Natural killer cell (primary cell): Measurements from ENCODE around the gene CAMTA1. TPM values are rescaled to one million over a fixed set of nuclear protein-coding genes. Genes with fewer than 3 reads are reported as not detected.

Experiments
- ATAC-seq, 3 donors: fragments of 150-1000 bp in 2 of 3; fragments of 200-7000 bp in 1 of 3; cut with Tn5 transposase; 1 replicate in 1 of 3; 2 replicates in 2 of 3; pipeline ENCODE4 v1.10.0; 2021; ENCODE audit warnings: mild to moderate bottlenecking in 2 of 3, moderate library complexity in 2 of 3
- DNase-seq, 2 donors: peaks; one replicate each; pipeline versions ENCODE4 v3.0.0 to v3.0.0-alpha.2; 2013 to 2021; ENCODE audit warnings: mixed read lengths in 1 of 2
- H3K27ac ChIP-seq: one replicate; pipeline ENCODE4 v1.5.1; 2013; ENCODE audit warnings: mild to moderate bottlenecking, low read length
- H3K27me3 ChIP-seq: one replicate; pipeline ENCODE4 v1.6.1; 2013; ENCODE audit warnings: low read length; ENCODE audit not compliant: control insufficient read depth, insufficient read depth
- H3K36me3 ChIP-seq: one replicate; pipeline ENCODE4 v1.6.1; 2013; ENCODE audit warnings: low read length; ENCODE audit not compliant: control insufficient read depth, insufficient read depth
- H3K4me1 ChIP-seq: one replicate; pipeline ENCODE4 v1.6.1; 2013; ENCODE audit warnings: low read length; ENCODE audit not compliant: control insufficient read depth, insufficient read depth
- H3K4me3 ChIP-seq: one replicate; pipeline ENCODE4 v1.5.1; 2013; ENCODE audit warnings: low read length
- H3K9me3 ChIP-seq: one replicate; pipeline ENCODE4 v1.6.1; 2013; ENCODE audit warnings: low read length; ENCODE audit not compliant: control insufficient read depth, insufficient read depth
- H3K27ac Mint-ChIP-seq, 2 donors: one replicate each; pipeline ENCODE4 v1.8.0; 2022; ENCODE audit warnings: mild to moderate bottlenecking in 2 of 2, mixed read lengths in 2 of 2, moderate library complexity in 1 of 2
- H3K27me3 Mint-ChIP-seq, 2 donors: one replicate each; pipeline ENCODE4 v1.8.0; 2022; ENCODE audit warnings: low read depth in 2 of 2, mixed read lengths in 2 of 2
- H3K36me3 Mint-ChIP-seq: one replicate; pipeline ENCODE4 v1.8.0; 2022; ENCODE audit warnings: mixed read lengths
- H3K4me1 Mint-ChIP-seq, 2 donors: one replicate each; pipeline ENCODE4 v1.8.0; 2022; ENCODE audit warnings: mixed read lengths in 2 of 2
- H3K4me3 Mint-ChIP-seq: one replicate; pipeline ENCODE4 v1.8.0; 2022; ENCODE audit warnings: mild to moderate bottlenecking, moderate library complexity, mixed read lengths
- H3K9me3 Mint-ChIP-seq, 2 donors: one replicate each; pipeline ENCODE4 v1.8.0; 2022; ENCODE audit warnings: mixed read lengths in 2 of 2
- WGBS: methylation state at CpG from one replicate; pipeline ENCODE4 v1.1.7; 2013; ENCODE audit warnings: missing lambda C conversion rate; ENCODE audit not compliant: insufficient coverage; 5-methylcytosine and 5-hydroxymethylcytosine counted together
- intact Hi-C: fragments of 100-400 bp; cut with micrococcal nuclease; formaldehyde crosslinking; loops from one replicate; pipeline ENCODE4 v1.14.2; 2022
- total RNA-seq, 4 donors: library from RNA; stranded (reverse); fragments of 120-200 nt in 1 of 4; gene quantifications; one replicate each; pipeline versions ENCODE4 v1.2.3 to v1.2.4, GENCODE V29; 2013 to 2022
- TF ChIP-seq, protein P1 (sequence below): fragments of 200-600 bp; IDR thresholded peaks from one replicate; pipeline ENCODE4 v1.8.0; 2022; ENCODE audit warnings: antibody characterized with exemption

The CAMTA1 gene
- total RNA-seq, 3 donors from 2014 or later (not counting 1 experiment from before 2014, with no cell fraction given), result 40.6 to 53.3 (median 44.9) TPM

DNA sequence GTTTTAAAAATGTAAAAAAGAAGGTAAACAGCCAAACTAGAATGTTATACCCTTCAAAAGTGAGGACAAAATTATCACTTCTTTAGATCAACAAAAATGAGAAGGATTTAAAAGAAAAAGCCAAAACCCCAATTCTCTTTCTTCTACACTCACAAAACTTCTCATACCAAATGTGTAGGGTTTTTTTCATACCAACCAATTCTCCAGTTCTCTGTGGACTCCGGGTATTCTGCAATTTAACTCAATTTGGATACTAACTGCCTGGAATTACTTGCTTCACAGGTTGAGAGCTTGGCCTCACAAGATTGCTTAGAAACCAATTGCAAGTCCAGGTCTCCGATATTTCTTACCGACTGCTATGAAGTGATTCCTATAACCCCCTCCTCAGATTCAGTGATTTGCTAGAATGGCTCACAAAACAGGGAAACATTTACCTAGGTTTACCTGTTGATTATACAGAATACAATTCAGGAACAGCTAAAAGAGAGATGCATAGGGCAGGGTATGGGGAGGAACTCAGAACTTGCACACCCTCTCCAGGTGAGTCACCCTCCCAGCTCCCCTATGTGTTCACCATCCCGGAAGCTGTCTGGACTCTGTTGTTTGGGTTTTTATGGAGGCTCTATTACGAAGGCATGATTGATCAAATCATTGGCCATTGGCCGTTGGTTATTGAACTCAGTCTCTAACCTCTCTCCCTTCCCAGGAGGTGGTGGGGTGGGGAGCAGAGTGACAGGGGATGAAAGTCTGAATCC is 67.1 kb downstream of the CAMTA1 start:
- ATAC-seq (no peak), DNase-seq (no peak)
- Histone ChIP-seq H3K27me3 (no peaks in the 10 kb centered on the region), H3K9me3 (no peaks in the 10 kb centered on the region), H3K27ac (no peak overlapping the region), H3K36me3 (peaks cover 5% of the 10 kb centered on the region), H3K4me1 (no peaks in the 10 kb centered on the region), H3K4me3 (no peak overlapping the region)
- TF ChIP-seq, protein P1, sequence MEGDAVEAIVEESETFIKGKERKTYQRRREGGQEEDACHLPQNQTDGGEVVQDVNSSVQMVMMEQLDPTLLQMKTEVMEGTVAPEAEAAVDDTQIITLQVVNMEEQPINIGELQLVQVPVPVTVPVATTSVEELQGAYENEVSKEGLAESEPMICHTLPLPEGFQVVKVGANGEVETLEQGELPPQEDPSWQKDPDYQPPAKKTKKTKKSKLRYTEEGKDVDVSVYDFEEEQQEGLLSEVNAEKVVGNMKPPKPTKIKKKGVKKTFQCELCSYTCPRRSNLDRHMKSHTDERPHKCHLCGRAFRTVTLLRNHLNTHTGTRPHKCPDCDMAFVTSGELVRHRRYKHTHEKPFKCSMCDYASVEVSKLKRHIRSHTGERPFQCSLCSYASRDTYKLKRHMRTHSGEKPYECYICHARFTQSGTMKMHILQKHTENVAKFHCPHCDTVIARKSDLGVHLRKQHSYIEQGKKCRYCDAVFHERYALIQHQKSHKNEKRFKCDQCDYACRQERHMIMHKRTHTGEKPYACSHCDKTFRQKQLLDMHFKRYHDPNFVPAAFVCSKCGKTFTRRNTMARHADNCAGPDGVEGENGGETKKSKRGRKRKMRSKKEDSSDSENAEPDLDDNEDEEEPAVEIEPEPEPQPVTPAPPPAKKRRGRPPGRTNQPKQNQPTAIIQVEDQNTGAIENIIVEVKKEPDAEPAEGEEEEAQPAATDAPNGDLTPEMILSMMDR, result no peak
- Mint-ChIP-seq H3K36me3 (no peaks in the 10 kb centered on the region), H3K9me3 (no peaks in the 10 kb centered on the region), H3K4me3 (no peak overlapping the region), H3K27ac (no peak overlapping the region), H3K27me3 (no peaks in the 10 kb centered on the region), H3K4me1 (peaks cover 18 to 33% of the 10 kb centered on the region in 2 donors)
- WGBS, result 95% methylated on average over 3 of the region's 6 CpGs
- intact Hi-C loops, result no loop called here

DNA sequence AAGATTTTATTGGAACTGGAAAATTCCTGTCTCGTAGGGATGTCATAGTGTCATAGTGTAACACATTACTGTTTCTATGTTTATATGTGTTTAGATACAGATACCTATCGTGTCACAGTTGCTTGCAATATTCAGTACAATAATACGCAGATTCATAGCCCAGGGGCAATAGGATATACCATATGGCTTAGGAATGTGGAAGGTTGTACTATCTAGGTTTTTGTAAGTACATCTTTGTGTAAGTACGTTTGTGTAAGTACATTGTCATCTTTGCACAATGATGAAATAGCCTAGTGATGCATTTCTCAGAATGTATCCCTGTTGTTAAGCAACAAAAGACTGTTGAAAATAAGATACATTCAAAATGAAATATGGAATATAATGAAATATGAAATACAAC is 68.9 kb downstream of the CAMTA1 start:
- no peaks in the 10 kb centered on the region for H3K27me3 Mint-ChIP-seq
- H3K9me3 Mint-ChIP-seq, result no peaks in the 10 kb centered on the region
- Histone ChIP-seq H3K36me3 (peaks cover 5% of the 10 kb centered on the region), H3K27ac (no peak overlapping the region), H3K9me3 (no peaks in the 10 kb centered on the region), H3K4me1 (no peaks in the 10 kb centered on the region), H3K4me3 (no peak overlapping the region), H3K27me3 (no peaks in the 10 kb centered on the region)
- DNase-seq (no peak), ATAC-seq (no peak)
- no peak overlapping the region for H3K4me3 Mint-ChIP-seq
- TF ChIP-seq, protein P1, result no peak
- intact Hi-C loops, result no loop called here
- H3K4me1 Mint-ChIP-seq, result peaks cover 20 to 29% of the 10 kb centered on the region in 2 donors
- H3K36me3 Mint-ChIP-seq, result no peaks in the 10 kb centered on the region
- WGBS, result 100% methylated on average over 4 of the region's 4 CpGs
- H3K27ac Mint-ChIP-seq, result no peak overlapping the region

DNA sequence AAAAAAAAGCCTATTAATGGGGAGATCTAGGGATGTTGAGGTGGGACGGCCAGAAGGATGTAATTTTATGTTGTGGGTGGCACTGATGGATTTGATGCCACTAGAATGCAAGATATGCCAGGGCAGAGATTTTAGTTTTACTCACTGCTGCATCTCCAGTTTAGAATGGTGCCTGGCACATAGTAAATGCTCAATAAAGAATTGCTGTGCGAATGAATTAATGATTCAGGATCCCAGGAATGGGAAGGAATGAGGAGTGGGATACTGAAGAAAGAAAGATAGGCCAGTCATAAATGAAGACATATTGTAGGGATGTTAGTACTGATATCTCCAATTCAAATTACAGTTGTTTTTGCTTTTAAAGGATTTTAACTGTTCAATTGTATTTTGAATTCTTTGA is 72.6 kb downstream of the CAMTA1 start:
- intact Hi-C loops, result no loop called here
- no peaks in the 10 kb centered on the region for H3K9me3 ChIP-seq
- H3K4me3 ChIP-seq, result no peak overlapping the region
- H3K4me1 ChIP-seq, result no peaks in the 10 kb centered on the region
- no peak overlapping the region for H3K27ac Mint-ChIP-seq
- no peaks in the 10 kb centered on the region for H3K36me3 Mint-ChIP-seq
- peaks cover 25 to 28% of the 10 kb centered on the region in 2 donors for H3K4me1 Mint-ChIP-seq
- no peak overlapping the region for H3K4me3 Mint-ChIP-seq
- H3K27me3 ChIP-seq, result no peaks in the 10 kb centered on the region
- H3K27ac ChIP-seq, result no peak overlapping the region
- peaks cover 2% of the 10 kb centered on the region for H3K36me3 ChIP-seq
- DNase-seq, result no peak
- TF ChIP-seq, protein P1, result no peak
- H3K27me3 Mint-ChIP-seq, result no peaks in the 10 kb centered on the region
- 98% methylated on average over 2 of the region's 2 CpGs for WGBS
- ATAC-seq, result no peak
- H3K9me3 Mint-ChIP-seq, result no peaks in the 10 kb centered on the region

DNA sequence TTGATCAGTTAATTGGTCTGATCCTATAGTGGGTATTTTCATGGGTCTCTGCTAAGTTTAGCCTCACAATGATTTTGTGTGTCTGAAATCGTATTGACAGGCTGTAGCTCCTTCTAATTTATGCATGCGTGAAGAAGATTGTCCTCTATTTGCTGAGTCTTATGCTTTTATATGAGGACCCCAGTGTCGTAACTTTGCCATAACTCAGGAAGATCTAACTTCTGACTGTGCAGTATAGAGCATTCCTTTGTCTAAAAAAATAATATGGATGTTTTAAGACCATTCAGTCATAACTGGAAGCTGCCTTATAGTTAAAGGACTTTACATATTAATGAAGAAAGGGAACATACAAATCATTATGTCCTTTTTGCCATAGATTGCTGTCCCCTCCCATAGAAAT is 73.3 kb downstream of the CAMTA1 start:
- ATAC-seq, result no peak
- H3K9me3 Mint-ChIP-seq, result no peaks in the 10 kb centered on the region
- TF ChIP-seq, protein P1, result no peak
- peaks cover 28 to 31% of the 10 kb centered on the region in 2 donors for H3K4me1 Mint-ChIP-seq
- Histone ChIP-seq H3K27me3 (no peaks in the 10 kb centered on the region), H3K36me3 (no peaks in the 10 kb centered on the region), H3K4me1 (no peaks in the 10 kb centered on the region), H3K27ac (no peak overlapping the region), H3K9me3 (no peaks in the 10 kb centered on the region), H3K4me3 (no peak overlapping the region)
- H3K27me3 Mint-ChIP-seq, result no peaks in the 10 kb centered on the region
- 98% methylated on average over 3 of the region's 3 CpGs for WGBS
- DNase-seq, result no peak
- H3K27ac Mint-ChIP-seq, result no peak overlapping the region
- no peaks in the 10 kb centered on the region for H3K36me3 Mint-ChIP-seq
- intact Hi-C loops, result no loop called here
- H3K4me3 Mint-ChIP-seq, result no peak overlapping the region
